Activated CD4-positive, alpha-beta T cell treated with anti-CD3 and anti-CD28 coated beads, Interleukin-2, amount 50 U/mL, for 1 hour (primary cell): ENCODE data around the gene TM6SF1.
"Not testable (repeated sequence)": the region's sequence is repeated elsewhere in the genome, so short reads cannot be mapped to it uniquely, and the experiment has no call there.

Source experiments
- DNase-seq: peaks from one replicate; pipeline ENCODE4 v3.0.0-alpha.2; 2020

TM6SF1 gene

DNA sequence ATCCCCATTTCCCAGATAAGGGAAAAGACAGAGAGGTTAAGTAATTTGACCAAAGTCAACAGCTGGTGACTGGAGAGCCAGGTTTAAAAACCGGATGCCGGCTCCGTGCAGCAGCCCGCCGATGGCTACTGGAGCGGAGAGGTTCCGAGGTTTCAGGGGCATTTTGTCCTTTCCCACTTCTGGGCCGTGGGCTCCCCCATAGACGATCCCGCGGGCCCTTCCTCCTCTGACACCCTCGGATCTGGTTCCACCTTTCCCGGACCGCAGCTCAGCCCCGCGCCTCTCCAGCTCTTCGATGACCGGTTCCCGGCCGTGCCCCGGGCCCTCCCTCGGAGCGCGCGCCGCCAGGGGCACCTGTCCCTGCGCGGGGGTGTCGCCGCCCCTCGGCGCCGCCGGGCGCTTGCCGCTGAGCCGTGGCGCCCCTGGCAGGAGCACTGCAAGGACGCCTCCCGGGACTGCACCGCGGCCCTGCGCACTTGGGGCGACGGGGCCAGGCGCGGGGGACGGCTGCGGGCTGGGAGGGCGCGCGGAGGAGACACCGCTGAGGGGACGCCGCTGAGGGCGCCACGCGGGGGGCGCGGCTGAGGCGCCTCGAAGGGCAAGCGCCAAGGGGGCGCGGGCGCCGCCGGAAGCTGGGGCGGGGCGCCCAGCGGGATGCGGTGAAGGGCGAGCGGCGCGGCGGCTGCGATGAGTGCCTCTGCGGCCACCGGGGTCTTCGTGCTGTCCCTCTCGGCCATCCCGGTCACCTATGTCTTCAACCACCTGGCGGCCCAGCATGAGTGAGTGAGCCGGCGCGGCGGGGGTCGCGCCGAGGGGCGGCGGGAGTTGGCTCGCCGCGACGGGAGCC lies at the start of gene TM6SF1:
Gene TM6SF1 (plus strand): TSS at position 652 of the 847 bp plus-strand sequence. CDS start 36 bp downstream, at position 688.
- peak; percentile 3 for DNase-seq

DNA sequence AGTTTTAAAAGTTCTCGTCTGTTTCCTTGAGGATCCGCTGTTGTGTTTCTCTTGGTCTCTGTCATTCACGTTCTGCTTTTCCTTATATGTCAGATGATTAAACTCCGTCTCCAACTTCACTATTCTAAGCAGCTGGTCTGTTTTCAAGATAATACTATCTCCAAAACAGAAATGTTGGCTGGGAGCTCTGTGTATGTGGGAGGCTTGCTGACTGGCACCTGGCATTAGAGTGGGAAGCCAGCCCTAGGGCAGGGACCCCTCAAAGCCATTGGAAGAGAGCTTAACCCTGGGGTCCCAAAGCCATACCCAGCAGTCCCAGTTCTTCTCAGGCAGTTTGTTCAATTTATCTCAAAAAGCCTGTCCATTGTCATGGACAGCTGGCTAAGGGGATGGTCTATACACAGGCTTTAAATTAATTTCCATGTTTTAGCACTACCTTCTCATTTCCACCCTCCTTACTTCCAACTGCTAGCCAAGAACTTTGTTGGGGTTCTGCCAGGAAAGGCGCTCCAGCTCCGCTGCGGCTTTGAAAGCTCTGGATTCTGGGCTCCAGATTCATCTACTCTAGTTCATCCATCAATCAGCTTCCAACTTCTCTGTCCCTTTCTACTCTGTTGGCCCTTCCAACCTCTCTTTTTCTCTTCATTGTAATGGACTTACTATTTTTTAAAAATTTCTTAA lies 49.6 kb upstream of the TM6SF1 start:
- DNase-seq, result no peak

DNA sequence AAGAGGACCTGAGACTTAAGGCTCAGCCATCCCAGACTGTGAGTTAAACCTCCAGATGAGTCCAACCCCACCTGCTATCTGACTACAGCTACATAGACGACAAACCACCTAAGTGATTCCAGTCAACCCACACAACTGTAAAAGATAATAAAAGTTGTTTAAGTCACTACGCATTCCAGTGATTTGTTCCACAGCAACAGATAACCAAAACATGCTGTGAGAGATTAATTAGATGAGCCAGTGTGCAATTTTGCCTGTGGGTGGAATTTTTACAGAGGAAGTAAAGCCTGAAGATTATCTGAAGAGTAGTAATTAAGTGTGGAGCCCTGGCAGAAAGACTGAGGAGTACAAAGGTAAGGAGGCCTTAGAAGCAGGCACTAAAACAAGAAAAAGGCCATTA lies 45.8 kb upstream of the TM6SF1 start:
- DNase-seq, result no peak

DNA sequence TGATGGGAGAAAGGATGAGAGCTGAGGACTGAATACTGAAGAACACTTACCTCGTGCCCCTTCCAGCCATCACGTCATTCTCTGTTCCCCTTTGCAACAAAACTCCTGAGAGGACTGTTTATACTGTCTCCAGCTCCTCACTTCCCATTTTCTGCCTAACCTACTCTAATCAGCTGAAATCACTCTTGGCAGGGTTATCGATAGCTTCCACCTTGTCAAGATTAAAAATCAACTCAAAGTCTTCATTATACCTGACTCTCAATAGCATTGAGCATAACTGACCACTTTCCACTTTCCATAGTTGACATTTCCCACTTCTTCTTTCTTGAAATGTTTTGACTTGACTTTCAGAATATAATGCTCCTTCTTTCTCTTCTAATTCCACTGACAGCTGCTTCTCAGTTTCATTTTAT lies 44.7 kb upstream of the TM6SF1 start:
- DNase-seq, result no peak

DNA sequence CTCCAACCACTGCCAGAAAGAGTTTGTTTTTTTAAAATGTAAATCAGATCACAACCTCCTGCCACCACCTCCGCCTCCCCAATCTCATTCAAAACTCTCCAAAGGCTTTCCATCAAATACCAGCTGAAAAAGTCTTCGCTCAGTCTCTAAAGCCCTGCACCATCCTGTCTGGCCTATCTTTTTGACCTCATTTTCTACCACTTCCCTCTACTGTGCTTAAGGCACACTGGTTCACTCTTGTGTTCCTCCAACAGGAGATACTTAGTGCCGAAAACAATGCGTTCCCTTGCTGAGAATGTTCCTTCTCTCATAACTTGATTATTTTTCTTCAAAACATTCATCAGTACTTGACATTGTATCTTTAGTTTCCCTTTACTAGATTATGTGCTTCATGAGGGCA lies 43.9 kb upstream of the TM6SF1 start:
- DNase-seq, result no peak

DNA sequence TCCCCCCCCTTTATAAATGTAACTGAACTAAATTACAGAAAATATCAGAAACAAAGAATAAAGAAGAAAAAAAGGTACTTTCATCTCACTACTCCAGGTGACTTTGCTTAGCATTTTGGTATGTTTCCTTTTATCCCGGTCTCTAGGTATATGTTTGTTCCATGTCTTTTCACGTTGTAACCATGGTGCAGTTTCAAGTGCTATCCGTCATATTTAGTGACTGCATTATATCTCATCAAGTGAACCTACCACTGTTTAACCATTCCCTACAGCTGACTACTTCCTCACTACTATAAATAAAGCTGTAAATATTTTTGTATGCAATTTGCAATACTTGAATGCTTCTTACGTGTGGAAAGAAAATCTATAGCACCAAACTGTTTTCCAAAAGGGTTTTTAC lies 42.6 kb upstream of the TM6SF1 start:
- DNase-seq, result no peak

DNA sequence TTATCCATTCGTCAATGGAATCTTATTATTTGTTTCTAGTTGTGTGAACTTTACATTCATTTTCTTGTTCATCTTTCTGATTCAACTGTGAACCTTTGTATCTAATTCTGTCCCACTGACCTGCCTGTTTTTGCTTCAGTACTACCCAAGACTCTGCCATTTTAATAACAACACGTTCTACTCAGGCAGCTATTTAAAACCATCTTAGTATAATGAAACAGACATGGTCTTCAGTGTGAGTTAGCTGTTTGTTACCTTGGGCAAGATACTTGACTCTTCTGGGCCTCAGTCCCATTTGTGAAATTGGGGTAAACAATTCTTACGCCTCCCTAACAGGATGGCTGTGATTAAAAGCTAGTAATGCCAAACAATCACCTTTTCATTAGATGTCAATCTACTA lies 42.0 kb upstream of the TM6SF1 start:
- DNase-seq, result no peak

DNA sequence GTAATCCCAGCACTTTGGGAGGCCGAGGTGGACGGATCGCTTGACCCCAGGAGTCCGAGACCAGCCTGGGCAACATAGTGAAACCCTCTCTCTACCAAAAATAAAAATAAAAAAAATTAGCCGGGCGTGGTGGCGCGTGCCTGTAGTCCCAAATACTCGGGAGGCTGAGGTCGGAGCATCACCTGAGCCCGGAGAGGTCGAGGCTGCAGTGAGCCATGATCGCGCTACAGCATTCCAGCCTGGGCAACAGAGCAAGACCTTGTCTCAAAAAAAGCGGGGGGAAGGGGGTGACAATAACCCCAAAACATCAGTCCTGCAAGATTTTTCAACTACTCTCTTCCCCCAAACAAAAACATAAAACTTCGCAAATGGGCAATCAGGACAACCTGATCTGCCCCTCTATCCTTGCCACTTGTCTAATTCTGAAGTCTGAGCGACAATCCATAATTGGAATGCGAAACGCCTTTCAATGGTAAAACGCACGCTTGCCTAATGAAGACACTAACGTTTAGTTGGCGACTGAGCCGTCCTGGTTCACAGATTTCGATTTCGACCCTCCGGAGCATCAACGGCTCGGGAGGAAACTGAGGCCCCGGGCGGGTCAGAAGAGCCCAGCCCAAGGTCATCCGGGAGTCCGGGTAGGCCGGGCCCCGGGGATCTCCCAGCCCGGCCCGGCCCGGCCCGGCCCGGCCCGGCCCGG lies 41.3 kb upstream of the TM6SF1 start:
- DNase-seq, result no peak

DNA sequence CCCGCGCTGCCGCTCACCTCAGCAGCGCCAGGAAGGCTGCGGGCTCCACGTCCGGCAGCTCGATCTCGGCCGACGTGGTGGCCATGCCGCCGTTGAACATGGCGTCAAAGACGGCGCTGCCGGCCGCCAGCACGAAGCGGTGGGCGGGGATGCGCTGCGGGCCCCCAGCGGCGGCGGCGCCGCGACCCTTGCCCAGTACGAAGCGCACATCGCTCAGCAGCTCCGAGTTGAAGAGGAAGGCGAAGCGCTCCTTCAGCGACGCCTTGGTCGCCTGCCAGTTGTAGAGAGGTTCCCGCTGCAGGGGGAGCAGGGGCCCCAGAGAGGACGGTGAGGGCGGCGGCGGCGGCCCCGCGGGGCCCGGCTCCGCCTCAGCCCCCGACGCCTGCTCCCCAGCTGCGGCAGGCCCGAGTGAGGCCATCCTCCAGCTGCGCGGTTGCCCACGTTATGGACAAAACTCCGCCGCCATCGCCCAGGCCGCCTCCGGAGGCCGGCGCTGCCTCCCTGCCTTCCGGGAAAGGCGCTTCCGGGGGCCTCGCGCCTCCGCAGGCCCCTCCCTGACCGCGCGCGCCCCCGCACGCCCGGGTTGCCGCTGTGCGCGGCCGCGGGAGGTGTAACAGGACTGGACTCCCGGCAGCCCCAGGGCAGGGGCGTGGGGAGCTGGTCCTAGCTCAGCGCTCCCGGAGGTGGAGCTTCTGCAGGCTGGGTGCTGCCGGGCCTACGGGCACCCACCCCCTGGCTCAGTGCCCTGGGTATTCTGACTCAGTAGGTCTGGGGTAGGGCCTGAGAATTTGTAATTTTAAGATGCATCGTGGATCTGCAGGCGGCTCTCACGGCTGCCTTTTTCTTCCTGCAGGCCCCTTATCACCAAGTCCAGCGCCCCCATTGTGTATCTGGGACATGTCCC lies 40.5 kb upstream of the TM6SF1 start, which contains the start of gene BTBD1:
Gene BTBD1 (minus strand): TSS at position 519 of the 904 bp plus-strand sequence. CDS start 101 bp downstream, at position 418.
- peak; percentile 68 for DNase-seq

DNA sequence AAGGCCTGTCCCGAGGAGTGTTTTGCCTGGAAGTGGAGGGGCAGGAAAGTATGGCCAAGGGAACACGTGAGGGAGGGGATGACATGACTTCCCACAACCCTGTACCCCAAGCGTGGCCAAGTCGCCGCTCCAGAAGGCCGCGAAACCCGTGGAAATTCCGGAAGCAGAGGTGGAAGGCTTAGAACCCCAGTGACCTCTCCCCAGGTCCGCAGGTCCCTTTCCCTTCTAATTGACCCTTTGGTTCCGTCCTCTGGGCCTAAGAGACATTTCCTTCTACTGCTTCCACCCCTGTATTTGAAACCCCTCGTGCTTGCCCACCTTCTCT lies 39.8 kb upstream of the TM6SF1 start:
- no peak for DNase-seq

DNA sequence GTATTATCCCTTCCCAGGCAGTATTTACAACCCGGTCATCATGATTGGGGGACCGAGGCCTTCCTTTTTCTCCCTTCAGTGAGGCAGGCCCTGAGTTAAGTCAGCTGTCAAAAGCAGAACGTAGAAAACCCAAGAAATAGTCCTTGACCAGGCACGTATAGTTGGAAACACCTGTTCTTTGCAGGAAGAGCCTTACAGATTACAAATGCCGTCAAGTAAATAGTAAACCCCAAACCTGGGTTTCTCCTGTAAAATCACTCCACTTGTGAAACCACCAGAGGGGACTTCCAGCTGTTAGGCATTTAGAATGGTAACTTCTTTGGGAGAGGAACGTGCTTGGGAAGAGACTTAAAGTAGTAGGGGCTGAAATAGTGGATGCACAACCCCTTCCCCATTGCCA lies 39.4 kb upstream of the TM6SF1 start:
- DNase-seq, result no peak

DNA sequence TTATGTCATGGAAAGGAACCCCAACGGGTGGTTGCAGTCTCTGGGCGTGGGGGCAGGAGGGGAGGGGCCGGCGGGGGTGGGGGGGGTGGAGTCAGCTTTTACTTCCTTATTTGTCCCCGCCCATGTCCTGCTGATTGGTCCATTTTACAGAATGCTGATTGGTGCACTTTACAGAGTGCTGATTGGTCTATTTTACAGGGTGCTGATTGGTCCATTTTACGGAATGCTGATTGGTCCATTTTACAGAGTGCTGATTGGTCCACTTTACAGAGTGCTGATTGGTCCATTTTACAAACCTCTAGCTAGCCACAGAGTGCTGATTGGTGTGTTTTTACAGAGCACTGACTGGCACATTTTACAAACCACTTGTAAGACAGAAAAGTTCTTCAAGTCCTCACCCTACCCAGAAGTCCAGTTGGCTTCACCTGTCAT lies 38.2 kb upstream of the TM6SF1 start:
- DNase-seq, result peak; percentile 31

DNA sequence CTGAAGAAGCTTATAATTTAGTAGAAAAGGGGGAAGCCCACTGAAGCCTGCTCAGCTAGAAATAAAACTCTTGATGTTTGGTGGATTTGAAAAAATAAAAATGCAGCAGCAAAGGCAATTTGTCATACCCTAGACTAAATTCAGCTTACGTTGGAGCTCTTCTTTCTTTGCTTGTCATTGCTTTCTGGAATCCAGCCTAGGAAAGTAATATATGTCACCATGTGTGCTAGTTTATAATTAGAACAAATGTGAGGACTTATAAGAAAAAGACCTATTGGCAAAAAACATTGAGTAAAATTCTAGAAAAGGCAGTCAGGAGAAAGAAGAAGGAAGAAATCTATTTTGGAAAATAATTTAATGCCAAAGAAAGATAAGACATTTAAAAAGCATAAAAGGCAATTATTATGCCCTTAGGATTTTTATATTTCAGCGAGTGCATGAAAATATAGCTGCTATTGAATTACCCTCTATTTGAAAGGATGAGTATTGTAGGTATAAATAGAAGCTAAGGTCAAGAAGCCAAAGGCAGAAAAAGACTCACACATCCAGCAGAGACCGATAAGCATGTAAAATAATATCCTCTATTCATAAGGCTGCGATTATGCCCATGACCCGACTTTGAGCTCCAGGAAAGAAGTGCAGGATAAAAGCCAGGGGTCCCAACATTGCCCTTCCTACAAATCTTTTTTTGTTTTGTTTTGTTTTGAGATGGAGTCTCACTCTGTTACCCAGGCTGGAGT lies 29.8 kb upstream of the TM6SF1 start:
- no peak for DNase-seq

DNA sequence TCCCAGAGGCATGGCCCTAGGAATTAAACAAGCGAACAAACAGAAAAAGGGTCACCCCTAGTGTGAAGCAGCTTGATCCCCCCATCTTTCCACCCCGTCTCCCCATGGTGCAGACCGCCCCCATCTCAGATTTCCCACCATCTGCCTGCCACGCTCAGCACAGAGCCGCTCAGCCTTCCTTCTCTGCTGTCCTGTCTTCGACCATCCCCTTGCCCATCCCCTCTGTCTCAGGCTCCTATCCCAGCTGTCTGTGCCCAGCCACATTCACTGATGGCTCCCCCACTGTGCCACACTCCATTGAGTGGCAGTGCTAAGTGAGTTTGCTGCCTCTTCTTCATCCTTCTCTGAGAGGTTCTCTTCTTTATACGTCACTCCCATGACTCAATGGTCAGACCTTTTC lies 28.7 kb upstream of the TM6SF1 start:
- no peak for DNase-seq

DNA sequence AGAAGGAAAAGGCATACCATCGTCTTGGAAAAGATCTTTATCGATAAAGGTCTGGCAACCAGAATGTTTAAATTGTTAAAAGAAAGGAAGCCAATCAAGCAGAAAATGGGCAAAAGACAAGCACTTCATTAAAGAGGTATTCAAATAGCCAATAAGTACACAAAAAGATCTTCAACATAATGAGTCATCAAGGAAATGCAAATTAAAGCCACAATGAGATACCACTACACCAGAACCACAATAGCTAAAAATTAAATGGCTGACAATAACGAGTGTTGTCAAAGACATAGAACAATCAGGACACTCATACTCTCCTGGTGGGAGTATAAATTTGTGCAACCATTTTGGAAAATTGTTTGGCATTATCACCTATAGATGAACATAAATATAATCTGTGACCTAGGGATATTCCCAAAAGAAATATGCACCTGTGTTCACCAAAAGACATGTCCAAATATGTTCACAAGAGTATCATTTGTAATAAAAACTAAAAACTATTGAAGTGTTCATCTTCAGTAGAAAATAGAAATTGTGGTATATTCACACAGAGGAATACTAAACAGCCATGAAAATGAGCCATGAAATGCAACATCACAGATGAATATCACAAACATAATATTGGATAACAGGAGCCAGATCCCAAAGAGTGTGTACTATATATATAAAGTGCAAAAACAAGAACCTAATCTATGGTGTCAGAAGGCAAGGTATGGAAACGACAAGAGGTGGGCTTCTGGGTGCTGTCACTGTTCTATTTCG lies 26.0 kb upstream of the TM6SF1 start:
- DNase-seq, result no peak

DNA sequence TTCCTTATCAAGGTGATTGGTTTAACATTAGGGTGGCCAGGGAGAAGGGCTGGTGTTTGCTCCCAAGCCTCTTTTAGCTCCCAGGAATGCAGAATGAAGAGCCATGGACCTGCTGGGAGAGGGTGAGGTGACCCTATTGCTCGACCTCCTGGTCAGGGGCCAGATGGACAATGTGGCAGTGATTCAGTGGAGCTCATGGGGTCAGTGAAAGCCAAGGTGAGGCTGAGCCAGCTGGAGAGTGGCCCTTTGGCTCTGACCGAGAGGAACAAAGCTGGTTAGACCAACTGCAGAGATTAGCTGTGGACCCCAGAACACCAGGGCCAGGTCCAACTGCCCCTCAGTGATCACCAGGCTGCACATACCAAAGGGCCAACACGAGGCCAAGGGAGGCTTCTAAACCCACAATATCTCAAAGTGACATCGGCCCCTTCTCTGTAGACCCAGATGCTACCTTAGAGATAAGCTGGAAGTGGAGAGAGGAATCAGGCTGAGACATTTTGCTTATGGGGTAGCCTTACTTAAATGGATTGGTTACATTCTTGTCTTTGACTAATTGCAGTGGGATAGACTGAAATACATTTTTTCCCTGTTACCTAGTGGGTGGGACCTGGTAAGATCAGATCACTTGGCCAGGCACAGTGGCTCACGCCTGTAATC lies 24.6 kb upstream of the TM6SF1 start:
- DNase-seq, result no peak

DNA sequence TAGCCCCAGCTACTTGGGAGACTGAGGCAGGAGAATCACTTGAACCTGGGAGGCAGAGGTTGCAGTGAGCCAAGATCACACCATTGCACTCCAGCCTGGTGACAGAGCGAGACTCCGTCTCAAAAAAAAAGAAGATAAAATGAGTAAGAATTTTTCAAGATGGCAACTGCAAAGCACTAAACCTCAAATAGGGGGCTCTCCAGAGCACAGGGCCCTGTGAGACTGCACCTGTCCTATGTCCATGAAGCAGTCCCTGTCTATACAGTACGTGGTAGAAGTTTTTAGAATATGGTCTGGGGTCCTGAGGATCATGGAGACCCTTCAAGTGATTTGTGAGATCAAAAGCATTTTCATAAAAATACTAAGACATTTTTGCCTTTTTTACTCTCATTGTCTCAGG lies 22.0 kb upstream of the TM6SF1 start:
- DNase-seq, result not testable (repeated sequence)

DNA sequence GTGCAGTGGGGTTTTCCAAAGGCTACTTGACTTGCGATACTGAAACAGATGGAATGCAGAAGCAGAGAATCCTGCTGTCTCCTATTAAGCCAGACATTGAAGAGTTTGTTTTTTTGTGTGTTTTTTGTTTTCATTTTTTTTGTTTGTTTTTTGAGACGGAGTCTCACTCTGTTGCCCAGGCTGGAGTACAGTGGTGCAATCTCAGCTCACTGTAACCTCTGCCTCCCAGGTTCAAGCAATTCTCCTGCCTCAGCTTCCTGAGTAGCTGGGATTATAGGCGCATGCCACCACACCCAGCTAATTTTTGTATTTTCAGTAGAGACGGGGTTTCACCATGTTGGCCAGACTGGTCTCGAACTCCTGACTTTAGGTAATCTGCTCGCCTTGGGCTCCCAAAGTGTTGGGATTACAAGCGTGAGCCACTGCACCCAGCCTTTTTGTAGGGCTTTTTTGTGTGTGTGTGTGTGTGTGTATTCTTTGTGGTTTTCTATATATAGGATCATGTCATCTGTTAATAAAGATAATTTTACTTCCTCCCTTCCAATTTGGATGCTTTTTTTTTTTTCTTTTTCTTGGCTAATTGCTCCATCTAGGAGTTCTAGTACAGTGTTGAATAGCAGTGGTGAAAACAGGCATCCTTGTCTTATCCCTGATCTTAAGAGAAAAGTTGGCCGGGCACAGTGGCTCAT lies 21.4 kb upstream of the TM6SF1 start:
- DNase-seq, result not testable (repeated sequence)

DNA sequence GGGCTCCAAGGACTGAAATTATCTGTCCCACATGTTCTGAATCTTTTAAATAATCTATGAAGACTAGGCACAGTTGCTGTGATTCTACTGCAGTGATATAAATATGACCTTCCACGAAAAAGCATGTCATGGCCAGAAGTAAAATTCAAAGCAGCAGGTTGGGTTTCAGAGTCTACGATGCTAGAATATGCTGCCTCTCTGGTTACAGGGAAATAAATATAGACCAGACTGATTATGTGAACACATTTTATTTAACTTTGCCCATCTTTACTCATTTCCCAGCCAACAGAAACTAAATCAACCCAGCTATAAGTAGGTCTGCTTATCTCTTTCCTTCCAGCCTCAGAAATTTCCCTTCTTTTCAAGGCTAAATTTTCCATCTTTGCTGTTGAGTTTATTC lies 19.9 kb upstream of the TM6SF1 start:
- no peak for DNase-seq

DNA sequence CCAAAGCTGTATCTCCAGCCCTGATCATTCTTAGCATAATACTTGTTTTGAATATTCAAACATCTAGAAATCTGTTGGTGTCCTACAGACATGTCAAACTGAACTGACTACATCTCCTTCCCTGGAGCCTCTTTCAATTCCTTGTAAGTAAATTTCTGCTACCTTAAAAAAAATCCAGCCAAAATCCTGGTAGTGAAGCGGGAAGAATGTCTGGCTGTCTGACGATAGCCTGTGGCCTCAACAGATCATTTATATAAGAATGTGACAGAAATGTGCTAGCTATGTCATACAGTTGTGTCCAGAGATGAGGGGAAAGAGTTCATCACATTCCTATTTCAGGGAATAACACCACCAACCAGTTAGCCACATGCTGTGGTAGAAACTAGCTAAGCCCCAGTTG lies 18.6 kb upstream of the TM6SF1 start:
- DNase-seq, result no peak
